HG02571 (cell line): ENCODE data around the gene CES4A.
"Not testable (repeated sequence)": the region's sequence is repeated elsewhere in the genome, so short reads cannot be mapped to it uniquely, and the experiment has no call there.

ENCODE experiments used
- ATAC-seq: cut with Tn5 transposase; IDR thresholded peaks from one replicate; pipeline ENCODE4 v1.9.1; 2021; ENCODE audit warnings: mild to moderate bottlenecking, moderate library complexity; ENCODE audit not compliant: unreplicated experiment

CES4A gene

DNA sequence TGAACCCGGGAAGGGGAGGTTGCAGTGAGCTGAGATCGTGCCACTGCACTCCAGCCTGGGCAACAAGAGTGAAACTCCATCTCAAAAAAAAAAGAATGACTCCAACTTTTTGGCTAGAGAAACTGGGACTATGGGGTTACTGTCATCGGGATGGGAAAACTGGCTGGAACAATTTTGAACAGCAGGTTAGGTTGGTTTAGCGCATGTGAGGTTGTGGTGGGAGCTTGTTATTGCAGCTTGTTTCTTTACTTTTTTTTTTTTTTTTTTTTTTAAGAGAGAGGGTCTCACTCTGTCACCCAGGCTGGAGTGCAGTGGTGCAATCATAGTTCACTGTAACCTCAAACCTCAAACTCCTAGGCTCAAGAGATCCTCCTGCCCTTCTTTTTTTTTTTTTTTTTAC lies 53.1 kb downstream of the CES4A start:
- ATAC-seq, result not testable (repeated sequence)

DNA sequence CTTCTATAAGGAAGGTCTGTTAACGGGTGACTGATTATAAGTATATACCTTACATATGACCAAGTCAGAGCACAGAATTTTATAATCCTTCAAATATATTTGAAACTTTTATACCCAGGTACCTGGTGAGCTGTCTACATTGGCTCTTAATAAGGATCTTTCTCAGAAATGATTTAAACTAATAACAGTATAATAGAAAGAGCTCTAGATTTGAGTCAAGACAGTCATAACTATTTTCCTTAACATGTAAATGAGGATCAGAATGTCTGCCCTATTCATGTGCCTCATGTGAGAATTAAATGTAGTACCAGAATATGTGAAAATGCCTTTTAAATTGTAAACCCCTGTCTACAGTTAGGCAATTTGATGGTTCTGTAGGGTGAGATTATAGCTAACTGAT lies 55.0 kb downstream of the CES4A start:
- no peak for ATAC-seq

DNA sequence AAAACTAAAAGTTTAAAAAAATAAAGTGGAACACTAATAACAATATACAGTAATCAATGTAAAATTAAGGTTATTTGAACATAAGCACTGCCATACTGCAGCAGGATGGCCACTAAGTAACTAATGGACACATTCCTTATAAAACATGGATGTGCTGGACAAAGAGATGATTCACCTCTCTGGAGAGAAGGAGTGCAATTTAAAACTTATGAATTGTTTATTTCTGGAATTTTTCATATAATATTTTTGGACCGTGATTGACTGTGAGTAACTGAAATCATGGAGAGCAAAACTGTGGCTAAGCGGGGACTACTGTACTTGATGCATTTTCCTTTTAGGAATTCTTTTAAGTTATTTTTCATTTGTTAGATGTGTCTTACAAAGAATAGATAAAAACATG lies 62.4 kb downstream of the CES4A start:
- ATAC-seq, result no peak

DNA sequence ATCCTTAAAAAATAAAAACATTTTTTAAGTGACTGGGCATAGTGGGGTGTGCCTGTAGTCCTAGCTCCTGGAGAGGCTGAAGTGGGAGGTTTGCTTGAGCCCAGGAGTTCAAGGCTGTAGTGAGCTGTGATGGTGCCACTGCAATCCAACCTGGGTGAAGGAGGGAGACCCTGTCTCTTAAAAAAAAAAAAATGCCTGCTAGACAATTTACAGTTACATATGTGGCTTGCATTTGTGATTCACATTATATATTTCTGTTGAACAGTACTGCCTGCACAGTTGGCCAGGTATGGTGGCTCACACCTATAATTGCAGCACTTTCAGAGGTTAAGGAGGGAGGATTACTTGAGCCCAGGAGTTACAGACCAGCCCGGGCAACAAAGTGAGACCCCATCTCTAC lies 64.0 kb downstream of the CES4A start:
- ATAC-seq, result no peak

DNA sequence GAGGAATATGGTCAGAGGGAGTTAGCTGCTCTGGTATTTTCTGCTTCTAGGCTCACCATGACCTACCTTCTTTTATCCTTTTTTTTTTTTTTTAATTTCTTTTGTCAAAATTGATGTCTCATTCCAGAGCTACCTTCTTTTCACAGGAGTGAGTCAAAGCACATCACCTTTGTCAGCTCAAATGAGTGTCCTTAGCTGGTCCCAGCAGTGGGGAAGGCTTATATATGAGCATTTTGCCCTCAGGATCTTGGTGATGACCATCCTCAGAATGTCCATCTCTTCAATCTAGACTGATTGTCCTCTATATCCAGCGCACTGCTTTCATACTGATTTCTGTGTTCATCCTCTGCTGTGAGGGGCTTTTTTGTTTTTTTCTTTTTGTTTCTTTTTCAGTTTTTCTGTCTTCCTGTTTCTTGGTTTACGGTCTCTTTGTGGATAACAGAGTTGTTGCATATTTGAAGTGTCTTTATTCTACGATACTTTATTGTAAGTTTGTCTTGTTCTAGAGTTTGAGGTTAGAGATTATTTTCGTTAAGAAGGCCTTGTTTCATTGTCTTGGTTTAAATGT lies 65.5 kb downstream of the CES4A start:
- ATAC-seq, result no peak

DNA sequence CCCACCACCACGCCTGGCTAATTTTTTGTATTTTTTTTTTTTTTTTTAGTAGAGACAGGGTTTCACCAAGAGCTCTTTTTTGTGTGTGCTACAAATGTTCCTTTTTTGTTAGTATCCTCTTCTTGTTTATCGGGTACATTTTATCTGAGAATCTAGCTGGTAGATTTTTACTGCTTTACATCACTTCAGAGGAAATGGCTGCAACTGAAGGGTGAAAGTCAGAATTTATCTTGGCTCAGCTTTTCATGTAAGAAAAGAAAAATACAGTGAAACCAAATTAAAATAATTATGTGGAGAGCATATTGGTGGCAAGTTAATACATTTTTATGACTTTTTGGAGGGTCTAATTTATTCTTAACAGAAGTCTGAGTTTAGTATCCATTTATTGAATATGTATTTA lies 66.5 kb downstream of the CES4A start:
- no peak for ATAC-seq

DNA sequence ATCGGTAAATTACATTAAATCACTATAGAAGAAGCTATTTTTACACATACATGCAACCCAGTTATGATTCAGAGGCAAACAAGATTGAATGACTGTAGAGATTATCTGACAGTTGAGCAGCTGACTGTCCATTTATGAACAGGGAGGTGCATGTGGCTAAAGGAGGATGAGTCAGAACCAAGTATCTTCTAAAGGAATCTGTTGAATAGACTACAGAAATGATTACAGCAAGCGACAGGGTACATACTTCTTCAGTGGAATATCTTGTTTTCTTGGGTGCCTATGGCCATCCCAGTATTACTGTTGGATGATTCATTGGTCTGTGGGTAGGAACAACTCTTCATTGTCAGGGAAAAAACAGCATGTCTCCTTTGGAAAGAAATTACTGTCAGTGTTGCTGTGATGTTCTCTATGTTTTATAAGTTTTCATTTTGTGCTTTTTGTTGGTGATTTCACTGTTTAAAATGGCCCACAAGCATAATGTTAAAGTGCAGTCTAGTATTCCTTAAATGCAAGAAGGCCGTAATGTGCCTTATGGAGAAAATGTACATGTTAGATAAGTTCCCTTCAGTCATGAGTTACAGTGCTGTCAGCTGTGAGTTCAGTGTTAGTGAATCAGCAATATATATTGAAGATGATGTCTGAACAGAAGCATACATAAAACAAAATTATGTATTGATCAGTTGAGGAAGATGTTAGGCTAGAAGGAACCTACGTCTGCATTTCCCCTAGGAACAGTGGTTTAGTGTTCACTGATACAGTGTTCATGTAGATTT lies 67.5 kb downstream of the CES4A start:
- ATAC-seq, result no peak
